CD4-positive, alpha-beta T cell treated with Interferon gamma for 1 hour (primary cell): Measurements from ENCODE around the gene MAF.

Experiments used
- DNase-seq: peaks from one replicate; pipeline ENCODE4 v3.0.0-alpha.2; 2020

Gene MAF

DNA sequence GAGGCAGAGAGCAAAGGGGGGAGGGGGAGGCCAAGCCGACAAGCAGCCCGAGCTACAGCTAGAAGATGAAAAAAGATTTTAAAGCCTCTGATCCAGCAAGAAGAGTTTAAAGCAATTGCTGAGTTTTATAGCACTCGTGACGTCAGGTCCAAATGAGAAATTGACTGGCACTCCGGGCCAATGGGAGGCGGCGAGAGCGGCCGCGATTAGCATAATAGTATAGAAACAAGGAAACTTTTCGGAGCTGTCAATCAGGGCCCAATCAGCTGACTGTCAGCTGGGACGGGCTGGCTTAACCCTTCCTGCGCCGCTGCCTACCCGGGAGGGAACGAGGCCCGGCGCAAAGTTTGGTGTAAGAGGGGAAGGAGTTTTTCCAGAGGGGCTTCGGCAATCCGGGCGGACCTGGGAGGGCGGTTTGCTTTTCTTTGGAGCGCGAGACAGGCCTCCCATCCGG is at the start of gene MAF:
Gene MAF (minus strand): TSS at position 100 of the 454 bp plus-strand sequence. CDS start 835 bp downstream, outside the sequence.
- peak; percentile 88 for DNase-seq

DNA sequence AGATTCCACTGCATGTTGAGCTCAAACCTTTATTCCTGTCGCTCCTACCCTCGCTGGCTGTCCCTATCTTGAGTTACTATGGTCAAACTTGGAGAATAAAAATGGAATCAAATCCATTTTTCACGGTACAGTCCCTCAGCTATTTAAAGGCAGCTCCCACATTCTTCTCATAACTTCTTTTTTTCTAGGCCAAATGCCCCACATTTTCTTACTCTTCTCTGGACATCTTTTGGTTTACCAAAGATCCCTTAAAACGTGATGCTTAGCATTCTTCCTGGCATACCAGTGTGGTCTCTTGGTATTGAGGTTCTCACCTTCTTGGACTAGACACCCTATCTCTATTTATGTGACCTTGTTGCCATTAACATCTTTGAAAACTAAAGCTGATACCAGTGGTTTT is 48.3 kb upstream of the MAF start:
- DNase-seq: no peak

DNA sequence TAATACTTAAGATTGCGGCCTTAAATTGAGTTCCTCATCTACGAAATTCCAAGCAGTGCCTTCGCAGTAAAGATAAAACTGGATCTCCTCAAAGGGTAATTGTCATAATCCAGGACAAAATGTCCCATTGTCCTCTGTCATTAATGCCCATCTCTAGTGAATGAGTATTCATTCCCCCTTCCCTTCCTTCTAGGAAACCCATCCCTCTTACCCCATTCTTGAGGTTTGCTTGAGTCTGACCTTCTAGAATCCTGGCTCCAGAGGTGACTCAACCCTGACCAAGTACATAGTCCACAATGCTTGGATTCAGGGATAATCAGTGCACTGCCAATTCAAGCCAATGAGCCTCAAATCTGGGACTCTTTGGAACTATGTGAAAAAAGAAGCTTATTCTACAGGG is 47.0 kb upstream of the MAF start:
- no peak for DNase-seq

DNA sequence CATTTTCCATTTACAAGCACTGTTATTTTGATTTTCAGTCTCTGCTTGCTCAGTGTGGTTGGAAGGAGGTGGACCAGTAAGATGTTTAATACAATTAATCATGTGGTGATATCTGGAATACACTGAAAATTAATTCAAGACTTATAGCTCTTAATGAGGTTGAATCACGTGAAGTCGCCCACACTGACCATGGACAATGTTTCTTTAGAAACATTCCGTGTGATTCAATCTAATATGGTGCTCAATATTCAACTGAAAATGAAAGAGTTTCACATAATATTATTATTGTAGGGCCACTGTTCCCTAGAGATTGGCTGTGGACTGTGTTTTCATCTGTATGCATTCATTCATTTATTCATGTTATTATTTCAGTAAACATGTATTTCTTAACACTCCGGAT is 45.2 kb upstream of the MAF start:
- DNase-seq: no peak

DNA sequence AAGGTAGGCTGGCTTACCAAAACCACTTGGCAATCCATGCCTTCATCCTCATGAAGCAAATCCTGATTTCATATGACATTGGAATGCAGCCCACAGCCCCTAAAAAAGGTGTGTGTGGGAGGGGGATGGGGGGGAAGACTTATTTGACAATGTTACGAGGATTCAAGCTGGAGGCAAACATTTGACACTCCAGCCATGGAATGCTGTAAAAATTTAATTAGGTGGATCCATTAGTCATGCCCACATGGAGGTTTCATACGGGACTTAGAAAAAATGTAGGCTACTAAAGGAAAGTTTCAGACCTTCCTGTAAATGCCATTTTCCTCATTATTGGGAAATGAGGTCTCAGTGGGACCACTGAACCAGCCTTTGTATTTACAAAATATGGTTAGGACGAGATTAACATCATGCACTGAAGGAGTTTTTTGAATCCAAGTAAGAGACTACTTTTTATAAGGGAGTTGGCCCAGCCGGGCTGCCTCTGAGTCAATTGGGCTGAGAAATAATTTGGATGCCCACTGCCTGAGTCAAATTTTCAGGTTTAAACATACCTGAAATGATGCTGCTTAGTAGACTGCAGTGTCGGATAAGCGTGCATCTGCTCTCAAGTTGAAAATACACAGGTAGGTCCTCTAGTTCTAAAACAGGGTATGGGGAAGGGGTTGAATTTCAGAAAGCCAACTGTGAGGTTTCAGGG is 44.6 kb upstream of the MAF start:
- DNase-seq: no peak

DNA sequence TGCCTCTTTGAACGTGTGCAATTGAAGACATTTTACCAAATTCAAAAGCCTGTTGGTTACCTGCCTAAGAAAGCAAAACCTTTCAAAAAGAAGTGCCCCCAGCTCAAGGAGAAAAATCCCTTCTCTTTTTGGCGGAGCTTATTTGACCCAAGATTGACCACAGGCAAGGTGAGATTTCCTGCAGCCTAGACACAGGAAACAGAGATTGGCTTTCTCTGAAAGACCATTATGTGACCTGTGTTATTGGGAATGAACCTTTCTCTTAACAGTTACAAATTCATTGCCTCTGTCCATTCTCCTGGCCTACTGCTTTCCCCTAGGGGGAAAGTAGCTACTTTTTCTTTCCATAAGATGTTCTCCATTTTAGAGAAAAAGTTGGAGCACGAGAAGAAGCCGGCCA is 42.1 kb upstream of the MAF start:
- no peak for DNase-seq

DNA sequence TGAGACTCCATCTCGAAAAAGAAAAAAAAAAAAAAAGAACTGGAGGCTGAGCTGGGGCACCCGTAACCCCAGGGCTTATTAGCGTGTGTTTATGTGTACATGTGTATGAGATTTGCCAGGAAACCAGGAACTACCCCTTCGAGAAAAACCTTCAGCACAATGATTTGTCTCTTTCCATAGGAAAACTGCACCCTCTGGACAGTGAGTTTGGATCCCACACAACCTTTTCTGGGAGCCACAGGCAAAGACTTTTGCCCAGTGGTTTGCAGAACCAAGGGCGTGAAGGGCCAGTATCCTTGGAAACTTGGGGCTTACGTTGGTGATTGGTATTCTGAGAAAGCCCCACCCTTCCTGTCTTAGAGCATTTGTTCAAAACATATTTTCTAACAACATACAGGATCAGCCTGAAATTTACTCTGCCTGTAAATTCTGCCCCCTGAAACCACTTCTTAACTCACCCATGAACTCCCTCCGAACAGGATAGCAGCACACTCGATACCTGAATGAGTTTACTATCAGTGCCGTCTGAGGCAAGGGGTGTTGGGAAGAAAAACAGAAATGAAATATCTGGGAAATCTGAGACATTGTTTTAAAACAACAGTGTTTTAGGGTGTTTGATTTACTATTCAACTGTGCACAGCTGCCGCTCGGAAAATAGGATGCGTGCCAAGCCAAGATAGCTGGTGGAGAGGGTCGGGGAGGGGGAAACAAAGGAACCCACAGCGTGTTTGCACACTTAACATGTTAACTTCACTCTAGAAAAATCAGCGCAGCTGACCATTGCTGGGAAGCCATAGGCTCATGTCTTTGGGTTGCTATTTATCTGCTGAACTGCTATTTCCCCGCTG is 40.2 kb upstream of the MAF start:
- DNase-seq: no peak

DNA sequence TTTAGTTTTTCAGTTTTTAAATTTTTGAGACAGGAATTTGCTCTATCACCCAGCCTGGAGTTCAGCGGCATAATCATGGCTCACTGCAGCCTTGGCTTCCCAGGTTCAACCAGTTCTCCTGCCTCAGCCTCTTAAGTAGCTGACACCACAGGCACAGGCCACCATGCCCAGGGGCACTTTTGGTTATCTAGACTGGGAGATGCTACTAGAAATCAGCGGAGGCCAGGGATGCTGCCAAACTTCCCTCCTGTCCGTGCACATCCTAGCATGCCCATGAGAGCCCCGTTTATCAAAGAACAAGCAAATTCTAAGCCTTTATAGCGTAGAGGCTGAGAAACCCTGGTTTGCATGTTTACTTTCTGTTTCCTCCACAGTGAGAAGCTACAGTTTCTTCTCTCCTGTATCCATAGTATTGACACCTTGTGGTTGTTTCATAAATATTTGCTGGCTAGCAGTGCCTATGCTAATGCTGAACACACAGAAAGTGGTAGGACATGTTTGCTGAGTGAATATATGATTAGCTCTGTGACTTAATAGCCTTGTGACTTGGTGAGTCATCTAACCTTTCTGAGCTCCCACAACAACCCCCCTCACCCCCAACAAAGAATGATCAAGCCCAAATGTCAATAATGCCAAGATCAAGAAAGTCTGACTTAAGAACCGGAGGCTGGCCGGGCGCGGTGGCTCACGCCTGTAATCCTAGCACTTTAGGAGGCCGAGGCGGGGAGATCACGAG is 39.2 kb upstream of the MAF start:
- DNase-seq: no peak

DNA sequence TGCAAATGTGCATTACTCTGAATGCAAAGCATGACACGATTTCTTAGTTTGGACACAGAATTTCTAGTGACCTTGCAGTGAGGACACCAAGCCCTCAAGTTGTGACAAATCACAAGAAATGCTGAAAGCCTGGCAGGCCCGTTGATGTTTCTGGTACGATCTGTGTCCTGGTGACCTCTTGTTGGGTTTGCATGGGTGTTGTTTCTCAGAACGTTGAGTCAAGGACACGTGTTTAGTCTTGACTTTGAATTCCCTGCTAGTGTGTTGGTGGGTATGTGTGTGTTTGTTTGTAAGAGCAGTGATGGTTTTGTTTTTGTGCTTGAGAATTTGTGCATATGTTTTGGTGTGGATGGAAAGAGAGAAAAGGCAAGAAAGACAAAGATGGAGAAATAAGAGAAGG is 37.8 kb upstream of the MAF start:
- no peak for DNase-seq

DNA sequence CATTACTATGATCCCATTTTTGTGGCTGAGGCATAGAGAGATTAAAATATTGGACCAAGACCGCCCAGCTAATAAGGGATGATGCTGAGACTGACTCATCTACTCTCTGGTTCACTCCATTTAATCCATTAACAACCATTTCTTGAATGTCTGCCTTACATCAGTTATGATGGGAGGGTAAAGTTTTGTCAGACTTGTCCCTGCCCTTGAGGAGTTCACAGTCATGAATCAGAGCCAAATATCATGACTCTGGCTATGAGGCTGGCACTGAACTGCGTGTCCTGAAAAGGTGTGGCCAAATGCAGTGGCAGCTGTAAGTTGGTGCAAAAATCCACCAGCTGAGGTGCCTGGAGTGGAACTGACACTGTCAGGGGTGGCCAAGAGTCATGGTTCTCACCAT is 35.0 kb upstream of the MAF start:
- DNase-seq: no peak

DNA sequence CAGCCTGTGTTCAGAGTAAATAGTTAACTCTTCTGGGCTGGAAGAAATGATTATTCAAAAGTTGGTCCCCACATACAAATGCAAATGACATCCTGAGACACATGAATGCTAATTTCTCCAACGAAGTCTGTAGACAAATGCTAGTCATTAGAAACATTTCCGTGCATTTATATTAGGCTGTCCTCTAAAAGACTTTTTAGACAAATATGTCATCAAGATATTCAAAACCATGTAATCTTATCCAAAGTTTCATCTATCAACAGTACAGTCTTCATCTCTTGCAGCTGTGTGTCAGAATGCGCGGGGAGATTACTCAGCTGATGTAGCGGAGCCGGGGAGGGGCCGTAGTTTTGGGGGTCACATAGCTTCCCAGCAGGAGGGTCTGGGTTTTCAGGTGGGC is 33.8 kb upstream of the MAF start:
- no peak for DNase-seq

DNA sequence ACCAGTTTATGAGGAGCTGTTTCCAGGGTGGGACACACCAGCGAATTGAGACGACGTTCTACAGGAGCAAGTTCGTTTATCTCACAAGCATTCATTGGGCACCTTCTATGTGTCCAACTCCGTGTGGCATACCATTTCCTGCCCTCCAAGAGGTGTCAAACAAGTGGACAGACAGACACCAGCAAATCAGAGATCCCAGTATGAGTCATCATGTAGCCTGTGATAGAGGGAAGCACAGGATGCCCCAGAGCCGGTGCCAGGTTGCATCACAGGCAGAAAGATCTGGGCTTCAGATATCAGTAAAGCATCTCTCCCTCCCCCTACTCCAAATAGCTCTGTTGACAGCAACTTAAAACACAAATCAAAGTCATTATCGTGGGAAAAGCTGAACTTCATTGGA is 31.8 kb upstream of the MAF start:
- no peak for DNase-seq

DNA sequence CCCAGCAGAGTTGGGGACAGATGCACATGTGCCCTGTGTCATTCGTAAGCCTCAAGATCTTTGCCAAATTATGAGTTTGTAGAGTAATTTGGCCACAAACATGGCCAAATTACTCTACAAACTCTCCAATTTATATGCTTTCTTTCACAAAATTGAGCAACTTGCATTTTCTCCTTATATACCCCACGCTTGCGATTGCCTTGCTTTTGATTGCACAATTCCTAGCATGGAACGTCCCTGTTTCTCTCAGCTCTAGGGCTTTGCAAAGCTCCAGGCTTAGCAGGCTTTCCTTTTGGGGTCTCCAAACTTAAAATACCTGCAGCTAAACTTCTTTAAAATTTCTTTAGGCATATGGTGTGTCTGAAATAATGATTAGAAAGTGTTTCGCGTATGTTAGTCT is 28.5 kb upstream of the MAF start:
- DNase-seq: no peak

DNA sequence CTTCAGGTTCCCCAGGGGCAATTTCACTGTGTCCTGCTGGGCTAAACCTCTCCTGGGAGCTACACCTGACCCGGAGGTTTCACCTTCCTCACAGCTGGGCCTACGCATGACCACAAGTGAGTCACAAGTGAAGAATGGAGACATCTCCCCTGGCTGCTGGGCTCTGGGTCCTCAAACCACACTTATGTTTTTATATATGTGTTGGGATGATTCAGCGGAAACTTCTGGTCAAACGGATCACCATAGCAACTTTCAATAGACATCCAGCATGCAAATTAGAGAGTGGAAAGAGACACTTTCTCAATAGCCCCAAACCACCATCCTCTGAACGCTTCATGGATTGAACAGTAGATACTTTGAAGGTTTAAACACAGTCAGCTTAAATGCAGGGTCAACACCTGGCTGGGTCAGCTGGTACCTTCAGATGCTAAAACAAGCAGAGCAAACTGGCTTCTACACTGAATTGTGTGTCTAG is 28.0 kb upstream of the MAF start:
- no peak for DNase-seq

DNA sequence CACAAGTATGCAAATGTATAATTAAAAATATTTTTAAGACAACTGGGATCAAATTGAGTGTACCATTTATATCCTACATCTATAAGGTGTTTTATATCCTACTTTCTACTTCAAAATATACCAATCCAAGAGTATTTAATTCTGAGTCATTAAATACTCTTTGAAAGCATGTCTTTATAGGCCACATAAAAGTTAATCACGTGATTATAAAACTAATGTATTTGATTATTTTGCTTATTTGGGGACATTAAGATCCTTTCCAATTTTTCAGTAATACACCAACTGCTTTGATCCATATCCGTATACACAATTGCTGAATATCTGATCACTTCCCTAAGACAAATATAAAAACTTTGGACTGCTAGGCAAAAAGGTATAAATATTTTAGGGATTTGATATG is 26.6 kb upstream of the MAF start:
- no peak for DNase-seq

DNA sequence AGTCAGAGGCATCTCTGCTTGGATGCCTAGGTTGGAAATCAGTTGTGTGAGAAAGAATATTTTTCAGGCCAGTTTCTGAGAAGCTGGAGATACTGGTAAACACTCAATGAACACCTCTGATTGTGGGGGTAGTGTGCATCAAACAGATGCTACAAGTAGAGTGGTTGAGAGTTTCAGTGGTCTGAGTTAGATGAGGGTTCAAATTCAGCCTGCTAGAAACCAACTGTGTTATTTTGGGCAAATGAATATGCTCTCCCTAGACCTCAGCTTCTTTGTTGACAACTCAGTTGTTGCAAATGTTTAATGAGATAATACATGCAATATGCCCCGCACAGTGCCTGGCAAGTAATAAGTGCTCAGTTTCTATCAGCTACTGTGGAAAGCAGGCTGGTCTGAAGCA is 25.2 kb upstream of the MAF start:
- no peak for DNase-seq

DNA sequence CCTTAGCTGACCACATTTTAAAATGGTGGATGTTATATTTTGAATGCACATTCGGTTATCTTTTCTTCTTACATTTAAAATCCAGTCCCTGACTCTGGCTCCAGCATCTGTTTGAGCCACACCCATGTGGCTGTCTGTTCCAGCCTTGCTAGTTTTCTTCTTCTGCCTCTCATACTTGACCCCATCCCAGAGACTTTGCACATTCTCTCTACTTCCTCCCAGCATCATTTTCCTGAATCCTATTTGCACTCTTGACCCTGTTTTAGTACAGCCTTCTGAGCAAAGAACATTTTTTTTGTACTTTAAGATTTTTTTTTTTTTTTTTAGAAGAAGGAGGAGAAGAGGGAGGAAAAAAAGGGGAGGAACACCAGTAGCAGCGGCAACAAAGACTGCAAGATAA is 23.3 kb upstream of the MAF start:
- DNase-seq: no peak

DNA sequence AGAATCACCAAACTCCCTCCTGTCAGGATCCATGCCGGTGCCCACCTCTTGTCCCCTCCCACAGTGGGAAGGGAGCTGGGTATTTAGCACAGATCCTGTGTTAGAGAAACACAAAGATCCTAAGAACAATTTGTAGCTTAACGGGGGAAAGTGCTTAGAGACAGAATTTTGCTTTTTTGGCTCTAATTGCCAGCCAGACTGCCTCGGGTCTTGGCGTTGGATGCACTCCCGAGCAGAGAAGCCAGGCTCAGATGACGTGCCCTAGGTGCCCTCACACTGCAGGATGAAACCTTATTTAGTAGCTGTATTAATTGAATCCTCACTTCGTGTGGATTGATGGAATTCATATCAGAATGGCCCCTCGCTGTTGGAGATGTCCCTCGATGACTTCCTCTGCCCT is 22.5 kb upstream of the MAF start:
- DNase-seq: no peak

DNA sequence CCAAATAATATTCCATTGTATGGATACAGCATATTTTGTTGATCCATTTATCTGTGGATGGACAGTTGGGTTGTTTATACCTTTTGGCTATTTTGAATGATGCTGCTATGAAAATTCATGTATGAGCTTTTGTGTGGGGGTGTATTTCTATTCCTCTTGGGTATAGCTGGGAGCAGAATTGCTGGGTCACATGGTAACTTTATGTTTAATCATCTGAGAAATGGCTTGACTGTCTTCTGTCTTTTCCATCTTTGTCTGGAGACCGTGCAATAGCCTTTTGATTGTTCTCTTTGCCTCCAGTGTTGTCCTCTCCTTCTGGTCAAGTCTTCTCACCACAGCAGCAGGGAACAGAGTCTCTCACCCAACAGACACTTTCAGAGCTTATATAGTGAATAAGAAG is 20.5 kb upstream of the MAF start:
- DNase-seq: no peak

DNA sequence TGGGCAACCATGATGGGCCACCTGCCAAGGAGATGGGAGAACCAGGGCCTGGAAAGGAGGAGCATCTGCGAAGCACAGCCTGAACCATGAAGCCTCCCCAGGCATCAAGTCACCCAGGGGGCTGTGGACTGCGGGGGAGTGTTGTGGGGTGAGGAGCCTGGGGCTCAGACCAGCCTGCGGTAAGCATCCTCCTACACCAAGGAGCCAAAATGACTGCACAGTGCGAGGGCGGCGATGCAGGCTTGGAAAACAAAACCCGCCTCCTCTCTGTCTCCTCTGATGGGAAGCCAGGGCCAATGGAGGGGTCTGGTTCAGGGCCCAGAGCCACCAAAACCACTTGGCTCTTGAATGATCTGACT is 18.1 kb upstream of the MAF start:
- no peak for DNase-seq

DNA sequence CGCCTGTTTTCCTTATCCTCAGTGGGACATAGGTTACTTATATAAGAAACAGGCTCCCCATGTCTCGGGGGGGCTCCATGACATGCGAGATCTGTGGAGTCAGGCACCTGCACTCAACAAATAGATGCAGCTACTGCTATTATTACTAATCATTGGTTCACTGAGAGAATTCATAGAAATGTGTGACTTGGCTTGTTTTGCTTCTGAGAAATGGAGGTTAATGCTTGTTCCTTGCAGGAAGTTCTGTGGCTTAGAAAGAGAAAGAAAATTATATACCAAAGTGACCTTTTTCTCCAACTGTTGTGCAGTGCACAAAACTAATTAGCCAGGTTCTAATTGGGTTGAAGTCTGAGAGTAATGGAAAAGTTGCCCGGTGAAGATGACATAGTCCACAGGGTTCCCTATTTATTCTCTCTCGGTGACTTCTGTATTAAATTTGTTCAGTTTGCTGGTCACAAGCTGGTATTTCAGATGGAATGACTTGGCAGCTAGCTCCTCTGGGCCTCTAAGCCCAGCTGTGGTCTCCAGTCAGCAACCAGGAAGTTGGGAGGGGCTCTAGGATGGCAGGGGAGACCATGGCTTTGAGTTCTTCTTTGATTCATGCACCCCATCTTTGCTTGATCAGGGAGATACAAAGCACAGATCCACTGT is 17.6 kb upstream of the MAF start:
- DNase-seq: no peak

DNA sequence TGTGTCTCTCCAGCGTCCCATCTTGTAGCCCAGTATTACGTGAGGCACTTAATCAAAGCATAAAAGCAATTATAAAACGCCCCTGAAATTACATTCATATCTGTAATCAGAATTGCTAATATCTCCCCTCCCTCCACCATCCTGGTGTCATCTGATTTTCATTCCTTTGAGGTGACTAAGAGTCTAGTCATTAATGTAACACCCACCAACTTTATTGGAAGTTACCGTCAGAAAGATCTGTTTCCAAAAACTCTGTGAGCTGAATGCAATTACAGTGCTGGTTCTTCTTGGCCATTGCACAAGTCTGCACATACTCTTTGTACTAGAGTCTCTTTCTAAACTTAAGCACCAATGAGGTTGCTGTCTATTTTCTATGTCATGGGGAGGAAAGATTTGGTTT is 12.5 kb upstream of the MAF start:
- DNase-seq: no peak

DNA sequence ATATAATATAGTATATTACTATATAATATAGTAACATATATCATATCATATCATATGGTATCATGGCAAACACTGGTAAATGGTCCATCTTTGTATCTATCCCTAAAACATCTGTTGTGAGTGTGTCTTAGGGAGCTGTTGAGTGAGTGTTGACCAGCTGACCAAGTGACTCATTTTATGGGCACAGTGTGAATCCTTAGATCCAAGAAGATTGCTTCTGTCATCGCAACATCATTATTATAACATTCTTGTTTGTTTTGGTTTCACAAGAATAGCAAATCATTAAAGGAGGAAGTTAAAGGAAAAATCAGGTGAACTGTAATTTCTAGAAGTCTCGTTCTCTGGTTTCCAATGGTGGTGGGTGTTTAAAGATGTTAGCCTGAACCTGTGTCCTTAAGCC is 11.7 kb upstream of the MAF start:
- DNase-seq: no peak
